ENCODE results near the gene GRIN2A.

DNA sequence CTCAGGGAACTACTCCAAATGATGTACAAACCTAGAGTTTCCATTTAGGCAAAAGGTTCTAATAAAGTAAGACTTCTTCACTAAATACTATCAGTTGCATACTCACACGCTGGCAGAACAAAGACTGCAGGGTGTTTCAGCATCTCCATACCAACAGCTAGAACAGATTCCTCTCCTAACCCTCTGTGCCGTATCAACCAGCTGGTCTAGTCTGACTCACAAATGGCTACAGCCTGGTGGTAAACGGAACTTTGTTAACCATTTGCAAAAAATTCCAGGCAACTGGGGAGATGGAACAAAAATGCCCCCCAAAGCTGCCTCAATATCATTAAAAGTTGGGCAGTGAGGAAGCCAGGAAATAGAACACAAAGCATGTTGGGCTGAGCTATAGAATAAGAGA lies 217.1 kb downstream of the GRIN2A start:
- TF ChIP-seq EZH2 (IDR thresholded peaks at IDR 0.05; ENCODE audit: borderline replicate concordance, insufficient read depth, low read length, poor library complexity, severe bottlenecking) (no peak), POLR2AphosphoS5 (IDR thresholded peaks at IDR 0.05) (no peak), EP300 (conservative IDR thresholded peaks at IDR 0.05; ENCODE audit: poor library complexity, severe bottlenecking) (no peak), TAF1 (IDR thresholded peaks at IDR 0.05; ENCODE audit: low read depth) (no peak), SMC3 (conservative IDR thresholded peaks at IDR 0.05; ENCODE audit: poor library complexity) (no peak)
- TF ChIP-seq, protein P1, sequence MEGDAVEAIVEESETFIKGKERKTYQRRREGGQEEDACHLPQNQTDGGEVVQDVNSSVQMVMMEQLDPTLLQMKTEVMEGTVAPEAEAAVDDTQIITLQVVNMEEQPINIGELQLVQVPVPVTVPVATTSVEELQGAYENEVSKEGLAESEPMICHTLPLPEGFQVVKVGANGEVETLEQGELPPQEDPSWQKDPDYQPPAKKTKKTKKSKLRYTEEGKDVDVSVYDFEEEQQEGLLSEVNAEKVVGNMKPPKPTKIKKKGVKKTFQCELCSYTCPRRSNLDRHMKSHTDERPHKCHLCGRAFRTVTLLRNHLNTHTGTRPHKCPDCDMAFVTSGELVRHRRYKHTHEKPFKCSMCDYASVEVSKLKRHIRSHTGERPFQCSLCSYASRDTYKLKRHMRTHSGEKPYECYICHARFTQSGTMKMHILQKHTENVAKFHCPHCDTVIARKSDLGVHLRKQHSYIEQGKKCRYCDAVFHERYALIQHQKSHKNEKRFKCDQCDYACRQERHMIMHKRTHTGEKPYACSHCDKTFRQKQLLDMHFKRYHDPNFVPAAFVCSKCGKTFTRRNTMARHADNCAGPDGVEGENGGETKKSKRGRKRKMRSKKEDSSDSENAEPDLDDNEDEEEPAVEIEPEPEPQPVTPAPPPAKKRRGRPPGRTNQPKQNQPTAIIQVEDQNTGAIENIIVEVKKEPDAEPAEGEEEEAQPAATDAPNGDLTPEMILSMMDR (IDR thresholded peaks at IDR 0.05; ENCODE audit: poor library complexity, severe bottlenecking), result no peak
